ENCODE results near the gene STIM1.

The STIM1 gene

DNA sequence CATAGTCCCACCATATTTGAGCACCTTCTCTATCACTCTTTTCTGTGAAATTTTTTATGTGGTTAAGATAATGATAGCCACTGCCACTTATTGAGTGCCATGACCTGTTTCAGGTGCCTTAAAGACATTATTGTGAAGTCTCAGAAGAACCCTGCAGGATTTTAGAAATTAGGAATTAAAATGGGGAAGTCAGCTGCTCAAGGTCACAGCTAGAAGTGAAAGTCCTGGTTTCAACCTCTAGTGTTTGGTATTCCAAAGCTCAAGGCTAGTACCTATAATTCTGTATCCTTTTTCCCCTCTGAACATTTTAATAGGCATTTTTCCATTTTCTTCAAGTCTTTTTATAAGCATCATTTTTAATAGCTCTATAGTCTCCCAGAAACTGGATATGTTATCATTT, 230.1 kb downstream of the STIM1 start:
- no peak overlapping the region for H3K9ac ChIP-seq (ENCODE audit: low read depth in 1 of 2, low read length in 2 of 2)
- H3K9me3 ChIP-seq (ENCODE audit: control insufficient read depth in 2 of 2, low read length in 2 of 2) = no peaks in the 10 kb centered on the region
- H3K4me1 ChIP-seq (ENCODE audit: control insufficient read depth in 2 of 2, insufficient read depth in 2 of 2, low read length in 2 of 2) = no peaks in the 10 kb centered on the region
- peaks cover 33 to 54% of the 10 kb centered on the region in 2 donors for H3K36me3 ChIP-seq (ENCODE audit: control insufficient read depth in 2 of 2, insufficient read depth in 2 of 2, low read length in 2 of 2)
- H3K27me3 ChIP-seq (ENCODE audit: control insufficient read depth in 2 of 2, insufficient read depth in 2 of 2, low read length in 2 of 2) = no peaks in the 10 kb centered on the region
- H3K27ac ChIP-seq (ENCODE audit: low read depth in 2 of 2, low read length in 2 of 2) = no peak overlapping the region
- H3K4me3 ChIP-seq (ENCODE audit: low read length in 2 of 2) = no peak overlapping the region

- no peak overlapping the region for H3K27ac ChIP-seq (ENCODE audit: low read depth in 2 of 2, low read length in 2 of 2)
- no peaks in the 10 kb centered on the region for H3K4me1 ChIP-seq (ENCODE audit: control insufficient read depth in 2 of 2, insufficient read depth in 2 of 2, low read length in 2 of 2)
- H3K27me3 ChIP-seq (ENCODE audit: control insufficient read depth in 2 of 2, insufficient read depth in 2 of 2, low read length in 2 of 2) = no peaks in the 10 kb centered on the region
- no peaks in the 10 kb centered on the region for H3K9me3 ChIP-seq (ENCODE audit: control insufficient read depth in 2 of 2, low read length in 2 of 2)
- H3K9ac ChIP-seq (ENCODE audit: low read depth in 1 of 2, low read length in 2 of 2) = no peak overlapping the region
- no peak overlapping the region for H3K4me3 ChIP-seq (ENCODE audit: low read length in 2 of 2)
- H3K36me3 ChIP-seq (ENCODE audit: control insufficient read depth in 2 of 2, insufficient read depth in 2 of 2, low read length in 2 of 2) = peaks cover 29 to 53% of the 10 kb centered on the region in 2 donors
Measured at GRCh38 chr11:4086575-4087353, 231.3 kb downstream of the STIM1 start.

- Histone ChIP-seq H3K4me3 (ENCODE audit: low read length in 2 of 2) (no peak overlapping the region), H3K9ac (ENCODE audit: low read depth in 1 of 2, low read length in 2 of 2) (no peak overlapping the region), H3K9me3 (ENCODE audit: control insufficient read depth in 2 of 2, low read length in 2 of 2) (no peaks in the 10 kb centered on the region), H3K27ac (ENCODE audit: low read depth in 2 of 2, low read length in 2 of 2) (no peak overlapping the region), H3K4me1 (ENCODE audit: control insufficient read depth in 2 of 2, insufficient read depth in 2 of 2, low read length in 2 of 2) (no peaks in the 10 kb centered on the region), H3K27me3 (ENCODE audit: control insufficient read depth in 2 of 2, insufficient read depth in 2 of 2, low read length in 2 of 2) (no peaks in the 10 kb centered on the region), H3K36me3 (ENCODE audit: control insufficient read depth in 2 of 2, insufficient read depth in 2 of 2, low read length in 2 of 2) (peaks cover 31 to 48% of the 10 kb centered on the region in 2 donors)
Measured at GRCh38 chr11:4087551-4087950, 232.1 kb downstream of the STIM1 start.

- Histone ChIP-seq H3K4me1 (ENCODE audit: control insufficient read depth in 2 of 2, insufficient read depth in 2 of 2, low read length in 2 of 2) (peaks cover 0 to 5% of the 10 kb centered on the region in 2 donors), H3K4me3 (ENCODE audit: low read length in 2 of 2) (no peak overlapping the region), H3K9me3 (ENCODE audit: control insufficient read depth in 2 of 2, low read length in 2 of 2) (no peaks in the 10 kb centered on the region), H3K27me3 (ENCODE audit: control insufficient read depth in 2 of 2, insufficient read depth in 2 of 2, low read length in 2 of 2) (no peaks in the 10 kb centered on the region), H3K9ac (ENCODE audit: low read depth in 1 of 2, low read length in 2 of 2) (no peak overlapping the region), H3K36me3 (ENCODE audit: control insufficient read depth in 2 of 2, insufficient read depth in 2 of 2, low read length in 2 of 2) (peaks cover 22 to 32% of the 10 kb centered on the region in 2 donors), H3K27ac (ENCODE audit: low read depth in 2 of 2, low read length in 2 of 2) (no peak overlapping the region)
Measured at GRCh38 chr11:4090258-4090657, 234.8 kb downstream of the STIM1 start.

DNA sequence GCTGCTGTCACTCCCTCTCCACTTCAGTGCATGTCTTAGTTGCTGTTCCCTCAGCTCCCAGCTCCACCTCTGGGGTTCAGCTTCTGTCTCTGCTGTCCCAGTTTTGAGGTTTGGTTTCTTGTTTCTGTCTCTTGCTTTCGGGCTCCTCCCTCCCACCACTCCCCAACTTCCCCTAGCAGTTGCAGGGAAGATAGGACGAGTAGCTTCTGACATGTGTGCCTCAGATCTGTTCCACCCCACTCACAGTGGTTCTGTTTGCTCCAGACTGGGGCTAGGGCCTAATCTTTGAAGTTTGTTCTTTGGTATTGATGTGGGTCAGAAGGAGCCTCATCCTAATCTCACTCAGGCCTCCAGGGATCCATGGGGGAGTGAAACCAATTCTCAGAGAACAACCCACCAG, 236.6 kb downstream of the STIM1 start:
- H3K4me1 ChIP-seq (ENCODE audit: control insufficient read depth in 2 of 2, insufficient read depth in 2 of 2, low read length in 2 of 2) = peaks cover 7 to 9% of the 10 kb centered on the region in 2 donors
- H3K36me3 ChIP-seq (ENCODE audit: control insufficient read depth in 2 of 2, insufficient read depth in 2 of 2, low read length in 2 of 2) = peaks cover 13 to 22% of the 10 kb centered on the region in 2 donors
- H3K9ac ChIP-seq (ENCODE audit: low read depth in 1 of 2, low read length in 2 of 2) = no peak overlapping the region
- H3K27me3 ChIP-seq (ENCODE audit: control insufficient read depth in 2 of 2, insufficient read depth in 2 of 2, low read length in 2 of 2) = no peaks in the 10 kb centered on the region
- H3K9me3 ChIP-seq (ENCODE audit: control insufficient read depth in 2 of 2, low read length in 2 of 2) = no peaks in the 10 kb centered on the region
- no peak overlapping the region for H3K27ac ChIP-seq (ENCODE audit: low read depth in 2 of 2, low read length in 2 of 2)
- H3K4me3 ChIP-seq (ENCODE audit: low read length in 2 of 2) = no peak overlapping the region

GRCh38 chr11:4093519-4094347, 238.3 kb downstream of the STIM1 start:
- H3K36me3 ChIP-seq (ENCODE audit: control insufficient read depth in 2 of 2, insufficient read depth in 2 of 2, low read length in 2 of 2) = peaks cover 5 to 8% of the 10 kb centered on the region in 2 donors
- no peaks in the 10 kb centered on the region for H3K9me3 ChIP-seq (ENCODE audit: control insufficient read depth in 2 of 2, low read length in 2 of 2)
- peak overlapping the region; percentile 91 to 93 for H3K27ac ChIP-seq (ENCODE audit: low read depth in 2 of 2, low read length in 2 of 2)
- peaks cover 7 to 9% of the 10 kb centered on the region in 2 donors for H3K4me1 ChIP-seq (ENCODE audit: control insufficient read depth in 2 of 2, insufficient read depth in 2 of 2, low read length in 2 of 2)
- peak overlapping the region; percentile 92 to 96 for H3K4me3 ChIP-seq (ENCODE audit: low read length in 2 of 2)
- peak overlapping the region; percentile 93 for H3K9ac ChIP-seq (ENCODE audit: low read depth in 1 of 2, low read length in 2 of 2)
- H3K27me3 ChIP-seq (ENCODE audit: control insufficient read depth in 2 of 2, insufficient read depth in 2 of 2, low read length in 2 of 2) = no peaks in the 10 kb centered on the region

DNA sequence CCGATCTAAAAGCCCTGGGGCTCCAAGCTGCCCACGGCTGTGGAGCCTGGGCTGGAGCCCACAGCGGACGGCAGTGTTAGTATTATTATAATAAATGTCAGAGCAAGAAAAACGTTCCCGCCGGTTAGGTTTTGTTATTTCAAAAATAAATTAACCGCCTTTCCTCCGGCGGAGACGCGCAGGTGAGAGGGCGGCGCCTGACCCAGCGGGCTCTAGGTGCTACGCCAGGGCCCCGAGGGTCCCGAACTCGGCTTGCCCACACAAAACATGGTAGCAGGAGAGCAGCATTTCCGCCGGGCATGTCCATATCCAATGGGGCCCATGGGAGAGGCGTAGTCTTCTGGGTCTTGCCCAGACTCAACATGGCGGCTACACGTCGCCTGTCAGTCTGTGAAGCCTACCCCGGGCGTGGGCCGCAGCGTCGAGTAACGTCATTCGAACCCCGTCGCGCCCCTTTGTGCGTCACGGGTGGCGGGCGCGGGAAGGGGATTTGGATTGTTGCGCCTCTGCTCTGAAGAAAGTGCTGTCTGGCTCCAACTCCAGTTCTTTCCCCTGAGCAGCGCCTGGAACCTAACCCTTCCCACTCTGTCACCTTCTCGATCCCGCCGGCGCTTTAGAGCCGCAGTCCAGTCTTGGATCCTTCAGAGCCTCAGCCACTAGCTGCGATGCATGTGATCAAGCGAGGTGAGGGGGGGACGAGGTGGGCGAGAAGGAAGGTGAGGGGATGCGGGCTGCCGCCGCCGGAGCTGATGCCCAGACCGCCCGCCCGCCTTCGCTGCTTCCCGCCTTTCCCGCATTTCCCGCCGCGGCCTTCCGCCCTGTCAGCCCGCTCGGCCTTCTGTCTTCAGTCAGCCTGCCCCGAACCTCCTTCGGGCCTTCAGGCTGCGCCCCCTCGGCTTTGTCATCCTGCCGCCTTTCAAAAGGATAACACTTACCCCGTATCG, 239.2 kb downstream of the STIM1 start, which contains the start of gene RRM1:
TSS of gene RRM1 (plus strand) at position 452 of the 944 bp plus-strand sequence. CDS start at position 666, 214 bp downstream.
- Histone ChIP-seq H3K27me3 (ENCODE audit: control insufficient read depth in 2 of 2, insufficient read depth in 2 of 2, low read length in 2 of 2) (no peaks in the 10 kb centered on the region), H3K9ac (ENCODE audit: low read depth in 1 of 2, low read length in 2 of 2) (peak within 1 kb of the TSS; percentile 93), H3K9me3 (ENCODE audit: control insufficient read depth in 2 of 2, low read length in 2 of 2) (no peaks in the 10 kb centered on the region), H3K4me1 (ENCODE audit: control insufficient read depth in 2 of 2, insufficient read depth in 2 of 2, low read length in 2 of 2) (peaks cover 7 to 9% of the 10 kb centered on the region in 2 donors), H3K4me3 (ENCODE audit: low read length in 2 of 2) (peak within 1 kb of the TSS; percentile 92 to 96), H3K27ac (ENCODE audit: low read depth in 2 of 2, low read length in 2 of 2) (peak within 1 kb of the TSS; percentile 91 to 93), H3K36me3 (ENCODE audit: control insufficient read depth in 2 of 2, insufficient read depth in 2 of 2, low read length in 2 of 2) (peaks cover 5 to 8% of the 10 kb centered on the region in 2 donors)

- Histone ChIP-seq H3K36me3 (ENCODE audit: control insufficient read depth in 2 of 2, insufficient read depth in 2 of 2, low read length in 2 of 2) (peaks cover 3 to 6% of the 10 kb centered on the region in 2 donors), H3K27me3 (ENCODE audit: control insufficient read depth in 2 of 2, insufficient read depth in 2 of 2, low read length in 2 of 2) (no peaks in the 10 kb centered on the region), H3K27ac (ENCODE audit: low read depth in 2 of 2, low read length in 2 of 2) (peak overlapping the region in 1 of 2 donors; percentile 93), H3K4me3 (ENCODE audit: low read length in 2 of 2) (peak overlapping the region; percentile 92 to 96), H3K9ac (ENCODE audit: low read depth in 1 of 2, low read length in 2 of 2) (peak overlapping the region; percentile 93), H3K9me3 (ENCODE audit: control insufficient read depth in 2 of 2, low read length in 2 of 2) (no peaks in the 10 kb centered on the region), H3K4me1 (ENCODE audit: control insufficient read depth in 2 of 2, insufficient read depth in 2 of 2, low read length in 2 of 2) (peaks cover 7 to 9% of the 10 kb centered on the region in 2 donors)
Measured at GRCh38 chr11:4095509-4096230, 240.2 kb downstream of the STIM1 start.

GRCh38 chr11:4098026-4098621, 242.7 kb downstream of the STIM1 start:
- H3K4me3 ChIP-seq (ENCODE audit: low read length in 2 of 2) = no peak overlapping the region
- H3K27me3 ChIP-seq (ENCODE audit: control insufficient read depth in 2 of 2, insufficient read depth in 2 of 2, low read length in 2 of 2) = no peaks in the 10 kb centered on the region
- H3K4me1 ChIP-seq (ENCODE audit: control insufficient read depth in 2 of 2, insufficient read depth in 2 of 2, low read length in 2 of 2) = peaks cover 7 to 12% of the 10 kb centered on the region in 2 donors
- H3K36me3 ChIP-seq (ENCODE audit: control insufficient read depth in 2 of 2, insufficient read depth in 2 of 2, low read length in 2 of 2) = peaks cover 0 to 3% of the 10 kb centered on the region in 2 donors
- H3K9me3 ChIP-seq (ENCODE audit: control insufficient read depth in 2 of 2, low read length in 2 of 2) = no peaks in the 10 kb centered on the region
- H3K9ac ChIP-seq (ENCODE audit: low read depth in 1 of 2, low read length in 2 of 2) = no peak overlapping the region
- H3K27ac ChIP-seq (ENCODE audit: low read depth in 2 of 2, low read length in 2 of 2) = no peak overlapping the region

Data from mucosa of rectum (tissue), 2 donors.